ENCODE data around the gene KIF5A. TPM values are rescaled to one million over a fixed set of nuclear protein-coding genes. Genes with fewer than 3 reads are reported as not detected.

The KIF5A gene
- total RNA-seq, 1 donor from 2014 or later, result 1.8 TPM

DNA sequence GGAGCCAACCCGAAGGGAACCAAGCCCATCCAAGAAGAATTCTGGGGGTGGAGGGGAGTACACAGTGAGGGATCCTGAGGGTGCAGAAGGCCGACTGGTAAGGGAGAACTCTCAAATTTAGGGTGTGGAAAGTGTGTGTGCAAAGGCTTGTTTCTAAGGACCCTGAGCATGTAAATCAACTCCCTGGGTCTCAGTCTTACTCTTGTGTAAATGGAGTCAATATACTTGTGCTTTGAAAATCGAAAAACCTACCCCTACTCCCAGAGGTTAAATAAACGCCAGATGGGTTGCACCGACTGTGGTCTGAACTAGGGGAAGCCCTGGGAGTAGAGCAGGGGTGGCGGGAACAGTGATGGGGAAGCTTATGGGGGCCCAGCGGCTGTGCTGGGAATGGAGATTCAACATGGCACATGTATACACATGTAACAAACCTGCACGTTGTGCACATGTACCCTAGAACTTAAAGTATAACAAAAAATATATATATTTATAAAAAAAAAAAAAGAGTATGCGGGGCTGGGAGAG, 77.1 kb downstream of the KIF5A start:
- intact Hi-C loops (cut with micrococcal nuclease), result no loop called here
- H3K4me3 Mint-ChIP-seq, result peak overlapping the region; percentile 45
- no peak overlapping the region for H3K27ac Mint-ChIP-seq
- no peak for DNase-seq
- no peaks in the 10 kb centered on the region for H3K9me3 Mint-ChIP-seq
- H3K4me1 Mint-ChIP-seq, result peaks cover 13% of the 10 kb centered on the region
- H3K36me3 Mint-ChIP-seq (ENCODE audit: low read depth), result peaks cover 3% of the 10 kb centered on the region
- H3K27me3 Mint-ChIP-seq, result peaks cover 94% of the 10 kb centered on the region

DNA sequence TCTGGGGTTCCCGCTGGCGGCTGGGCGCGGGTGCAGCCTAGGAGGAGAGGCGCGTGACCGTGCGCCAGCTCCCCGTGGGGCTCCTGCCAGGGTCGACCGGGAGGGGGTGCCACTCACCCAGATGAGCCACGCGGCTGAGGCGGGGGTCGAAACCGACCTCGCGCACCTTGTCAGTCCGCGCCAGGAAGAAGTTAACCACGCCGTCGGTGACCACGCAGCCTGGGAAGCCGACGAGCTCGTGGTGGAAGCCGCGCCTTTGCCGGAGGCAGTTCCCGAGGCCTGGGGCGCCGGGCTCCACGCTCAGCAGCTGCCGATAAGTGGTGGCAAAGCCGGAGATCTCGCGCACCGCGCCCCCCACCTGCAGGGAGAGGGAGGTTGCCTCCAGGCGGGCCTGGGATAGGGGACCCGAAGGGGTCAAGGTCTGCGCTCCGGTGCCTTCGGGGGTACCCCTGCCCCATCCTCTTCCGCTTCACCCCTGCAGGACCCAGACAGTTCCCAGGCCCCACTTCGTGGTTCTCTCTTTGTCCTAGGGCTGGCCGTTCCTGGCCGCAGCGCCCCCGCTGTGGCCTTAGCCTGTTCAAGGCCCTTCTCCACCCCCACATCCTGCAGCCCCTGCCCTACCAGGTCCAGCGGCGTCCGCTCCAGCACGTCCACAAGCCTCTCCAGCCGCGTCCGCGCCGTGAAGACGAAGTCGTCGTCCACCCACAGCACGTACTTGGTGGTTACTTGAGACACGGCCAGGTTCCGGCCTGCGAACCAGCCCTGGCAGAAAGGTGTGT, 77.8 kb downstream of the KIF5A start:
- H3K27ac Mint-ChIP-seq, result no peak overlapping the region
- DNase-seq, result peak; percentile 76
- peaks cover 90% of the 10 kb centered on the region for H3K27me3 Mint-ChIP-seq
- H3K36me3 Mint-ChIP-seq (ENCODE audit: low read depth), result peaks cover 3% of the 10 kb centered on the region
- H3K4me3 Mint-ChIP-seq, result peak overlapping the region; percentile 58
- no peaks in the 10 kb centered on the region for H3K9me3 Mint-ChIP-seq
- intact Hi-C loops (cut with micrococcal nuclease), result no loop called here
- peaks cover 10% of the 10 kb centered on the region for H3K4me1 Mint-ChIP-seq

DNA sequence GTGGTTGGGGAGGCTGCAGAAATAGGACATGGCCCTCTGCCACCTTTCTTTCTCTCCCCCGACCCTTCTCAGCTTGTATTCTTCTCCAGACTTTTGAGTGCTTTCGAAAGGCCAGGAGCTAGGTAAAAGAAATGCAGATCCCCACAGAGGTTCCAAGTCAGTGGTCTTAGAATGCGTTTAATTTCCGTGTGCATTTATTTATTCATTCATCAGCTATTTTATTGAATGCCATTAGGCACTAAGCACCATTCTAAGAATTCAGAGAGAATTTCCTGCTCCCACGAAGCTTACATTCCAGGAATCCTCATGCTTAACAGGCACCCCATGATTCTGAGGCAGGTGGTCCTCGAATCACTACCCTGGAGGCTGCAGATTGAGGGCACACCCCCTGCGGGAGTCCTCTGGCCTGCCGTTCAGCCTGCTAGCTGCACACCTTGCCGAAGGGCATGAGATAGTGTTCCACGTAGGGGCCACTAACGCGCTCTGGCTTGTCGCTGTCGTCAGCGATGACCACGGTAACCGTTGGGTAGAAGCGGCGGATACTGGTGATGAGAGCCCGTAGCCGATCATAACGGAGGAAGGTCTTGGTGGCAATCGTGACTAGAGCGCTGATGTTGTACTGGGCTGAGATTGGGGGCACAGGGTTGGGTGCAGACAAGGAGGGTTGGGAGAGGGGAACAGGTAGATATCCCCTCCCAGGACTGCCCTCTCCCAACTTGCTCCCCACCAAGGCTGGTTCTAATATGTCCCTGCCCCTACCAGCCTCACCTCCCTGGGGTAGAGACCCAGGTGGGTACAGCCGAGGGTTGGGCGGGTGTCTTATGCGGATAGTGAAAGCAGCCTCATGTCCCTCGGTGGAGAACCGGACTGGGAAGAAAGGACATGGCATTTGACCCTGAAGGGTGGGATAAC, 78.7 kb downstream of the KIF5A start:
- H3K36me3 Mint-ChIP-seq (ENCODE audit: low read depth), result peaks cover 3% of the 10 kb centered on the region
- peak overlapping the region; percentile 50 for H3K4me3 Mint-ChIP-seq
- H3K9me3 Mint-ChIP-seq, result no peaks in the 10 kb centered on the region
- peaks cover 86% of the 10 kb centered on the region for H3K27me3 Mint-ChIP-seq
- intact Hi-C loops (cut with micrococcal nuclease), result no loop called here
- peaks cover 15% of the 10 kb centered on the region for H3K4me1 Mint-ChIP-seq
- DNase-seq, result peak; percentile 48
- no peak overlapping the region for H3K27ac Mint-ChIP-seq

DNA sequence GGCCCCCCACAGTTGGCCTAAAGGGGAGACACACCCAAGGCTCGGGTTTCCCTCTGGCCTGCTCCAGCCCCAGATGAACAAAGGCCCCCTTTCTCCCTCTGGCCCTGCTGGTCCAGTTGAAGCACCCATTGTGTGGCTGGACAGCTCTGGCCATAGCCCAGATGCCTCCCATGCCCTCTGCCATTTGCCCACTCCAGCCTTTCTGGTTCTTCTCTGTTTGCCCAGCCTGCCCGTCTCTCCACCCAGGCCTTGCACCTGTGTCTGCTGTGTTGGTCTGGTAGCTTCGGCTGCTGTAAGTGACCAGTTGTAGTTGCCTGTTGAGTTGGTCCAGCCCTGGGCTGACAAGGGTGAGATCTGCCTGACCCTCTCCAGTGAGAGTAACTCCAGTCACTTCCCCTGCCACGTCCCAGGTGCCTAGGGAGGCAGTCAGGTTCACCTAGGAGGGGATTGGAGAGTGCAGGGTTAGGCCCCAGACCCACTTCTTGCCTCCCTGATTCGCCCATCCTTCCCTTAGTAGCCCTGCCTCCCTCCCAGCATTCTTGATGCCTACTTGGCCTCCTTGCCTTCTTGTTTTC, 80.1 kb downstream of the KIF5A start:
- Mint-ChIP-seq H3K27ac (no peak overlapping the region), H3K27me3 (peaks cover 80% of the 10 kb centered on the region), H3K9me3 (no peaks in the 10 kb centered on the region), H3K4me3 (no peak overlapping the region), H3K4me1 (peaks cover 15% of the 10 kb centered on the region), H3K36me3 (ENCODE audit: low read depth) (peaks cover 3% of the 10 kb centered on the region)
- peak; percentile 54 for DNase-seq
- intact Hi-C loops (cut with micrococcal nuclease), result loop anchor here (5.0 kb wide), 1 partner anchor 62 kb away; the partner anchor contains the start of gene OS9

DNA sequence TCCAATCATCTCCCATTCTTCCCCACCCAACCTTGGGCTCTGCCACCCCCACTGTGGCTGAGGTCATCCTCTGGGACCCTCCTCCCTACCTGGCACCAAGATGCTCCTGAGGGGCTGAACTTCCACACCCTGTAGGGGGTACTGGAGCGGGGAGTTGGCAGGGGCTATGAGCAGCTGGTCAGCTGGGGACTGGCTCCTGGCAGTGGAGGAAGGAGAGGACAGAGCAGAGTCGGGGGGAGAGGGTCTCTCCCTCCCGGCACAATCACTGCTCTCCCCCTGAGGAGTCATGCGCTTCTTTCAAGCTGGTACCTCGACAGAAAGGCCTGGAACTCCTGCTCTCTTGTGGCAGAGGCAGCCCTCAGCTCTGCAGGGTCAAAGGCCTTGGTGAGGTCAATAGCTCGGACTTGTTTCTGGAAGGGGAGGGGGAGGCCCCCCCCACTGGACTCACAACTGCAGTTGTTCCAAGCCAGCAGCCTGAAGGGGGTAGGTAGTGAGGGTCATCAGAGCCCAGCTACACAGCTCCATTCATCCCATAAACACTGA, 81.1 kb downstream of the KIF5A start:
- H3K4me3 Mint-ChIP-seq, result no peak overlapping the region
- intact Hi-C loops (cut with micrococcal nuclease), result loop anchor here (5.0 kb wide), 1 partner anchor 61 kb away; the partner anchor contains the start of gene OS9

DNA sequence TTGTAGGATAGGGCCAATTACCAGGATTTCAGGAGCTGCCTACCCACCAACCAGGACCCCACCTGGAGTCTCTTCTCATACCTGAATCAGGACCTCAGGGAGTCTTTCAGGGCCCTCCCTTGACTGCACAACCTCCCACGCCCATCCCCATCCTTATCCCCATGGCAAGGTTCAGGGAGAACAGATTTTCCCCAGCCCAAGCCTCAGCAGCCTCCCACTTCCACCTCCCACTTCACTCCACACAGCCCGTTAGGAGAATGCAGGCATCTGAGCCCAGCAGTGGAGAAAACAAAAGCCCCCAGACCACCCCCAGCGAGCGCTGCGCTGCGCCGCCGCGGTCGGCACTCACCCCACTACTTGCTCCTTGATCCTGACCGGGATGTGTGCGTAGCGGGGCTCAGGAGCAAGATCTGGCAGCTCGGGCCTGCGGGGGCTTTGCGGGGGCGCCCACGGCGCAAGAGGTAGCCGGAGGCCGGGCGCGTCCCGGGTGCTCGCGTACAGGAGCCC, 81.8 kb downstream of the KIF5A start:
- peaks cover 65% of the 10 kb centered on the region for H3K27me3 Mint-ChIP-seq
- H3K4me3 Mint-ChIP-seq, result peak overlapping the region; percentile 84

More for the DNA sequence above, 81.1 kb downstream of the KIF5A start:
- peak; percentile 50 for DNase-seq
- H3K27ac Mint-ChIP-seq, result no peak overlapping the region
- peaks cover 15% of the 10 kb centered on the region for H3K4me1 Mint-ChIP-seq
- peaks cover 3% of the 10 kb centered on the region for H3K36me3 Mint-ChIP-seq (ENCODE audit: low read depth)
- peaks cover 71% of the 10 kb centered on the region for H3K27me3 Mint-ChIP-seq
- no peaks in the 10 kb centered on the region for H3K9me3 Mint-ChIP-seq

DNA sequence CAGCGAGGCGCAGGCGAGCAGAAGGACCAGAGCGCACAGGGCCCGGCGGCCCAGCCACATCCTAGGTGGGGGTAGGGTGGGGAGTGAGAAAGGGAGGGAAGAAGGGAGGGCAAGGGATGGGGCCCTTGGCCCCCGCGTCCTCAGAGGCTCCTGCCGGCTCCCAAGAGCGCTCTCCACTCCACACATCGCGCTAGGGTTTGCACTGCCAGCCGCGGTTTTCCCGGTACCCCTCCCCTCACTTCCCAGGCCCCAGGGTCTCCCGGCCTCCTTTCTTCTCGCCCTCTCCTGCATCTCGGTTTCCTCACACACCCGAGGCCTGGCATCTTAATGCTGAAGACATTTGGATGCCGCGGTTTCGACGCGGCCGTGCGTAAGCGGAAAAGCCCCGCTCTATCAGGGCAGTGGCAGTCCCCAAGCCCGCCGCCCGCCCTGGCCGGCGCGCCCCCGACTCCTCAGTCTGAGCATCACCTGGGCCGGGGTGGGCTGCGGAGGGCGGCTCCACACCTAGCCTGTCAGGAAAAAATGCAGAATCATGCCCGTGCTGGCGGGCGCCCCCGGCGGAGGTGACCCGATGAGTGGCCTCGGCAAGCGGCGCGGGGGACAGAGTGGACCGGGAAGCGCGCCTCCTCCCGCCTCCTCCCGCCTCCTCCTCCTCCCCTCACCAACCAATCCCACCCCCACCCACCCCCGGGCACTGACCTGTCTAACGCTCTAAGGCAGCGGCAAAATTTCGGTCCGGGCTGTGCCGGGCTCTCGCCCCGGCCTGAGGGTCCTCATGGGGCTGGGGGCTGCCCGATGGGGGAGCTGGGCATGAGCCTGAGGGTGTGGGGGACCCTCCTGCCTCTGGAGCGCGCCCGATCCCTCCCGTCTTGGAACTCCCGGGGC, 82.5 kb downstream of the KIF5A start:
- no peaks in the 10 kb centered on the region for H3K9me3 Mint-ChIP-seq
- peaks cover 11% of the 10 kb centered on the region for H3K4me1 Mint-ChIP-seq
- peaks cover 3% of the 10 kb centered on the region for H3K36me3 Mint-ChIP-seq (ENCODE audit: low read depth)
- H3K27ac Mint-ChIP-seq, result no peak overlapping the region
- DNase-seq, result peak; percentile 76
- peak overlapping the region; percentile 84 for H3K4me3 Mint-ChIP-seq
- intact Hi-C loops (cut with micrococcal nuclease), result loop anchor here (2.0 to 5.0 kb wide), 3 partner anchors 42 to 112 kb away; partner anchors contain the start of genes OS9, PIP4K2C and TSPAN31
- peaks cover 61% of the 10 kb centered on the region for H3K27me3 Mint-ChIP-seq

More for the DNA sequence above, 81.8 kb downstream of the KIF5A start:
- Mint-ChIP-seq H3K4me1 (peaks cover 15% of the 10 kb centered on the region), H3K27ac (no peak overlapping the region), H3K36me3 (ENCODE audit: low read depth) (peaks cover 3% of the 10 kb centered on the region), H3K9me3 (no peaks in the 10 kb centered on the region)
- no peak for DNase-seq
- intact Hi-C loops (cut with micrococcal nuclease), result loop anchor here (2.0 to 5.0 kb wide), 3 partner anchors 41 to 113 kb away; partner anchors contain the start of genes OS9, PIP4K2C and TSPAN31

DNA sequence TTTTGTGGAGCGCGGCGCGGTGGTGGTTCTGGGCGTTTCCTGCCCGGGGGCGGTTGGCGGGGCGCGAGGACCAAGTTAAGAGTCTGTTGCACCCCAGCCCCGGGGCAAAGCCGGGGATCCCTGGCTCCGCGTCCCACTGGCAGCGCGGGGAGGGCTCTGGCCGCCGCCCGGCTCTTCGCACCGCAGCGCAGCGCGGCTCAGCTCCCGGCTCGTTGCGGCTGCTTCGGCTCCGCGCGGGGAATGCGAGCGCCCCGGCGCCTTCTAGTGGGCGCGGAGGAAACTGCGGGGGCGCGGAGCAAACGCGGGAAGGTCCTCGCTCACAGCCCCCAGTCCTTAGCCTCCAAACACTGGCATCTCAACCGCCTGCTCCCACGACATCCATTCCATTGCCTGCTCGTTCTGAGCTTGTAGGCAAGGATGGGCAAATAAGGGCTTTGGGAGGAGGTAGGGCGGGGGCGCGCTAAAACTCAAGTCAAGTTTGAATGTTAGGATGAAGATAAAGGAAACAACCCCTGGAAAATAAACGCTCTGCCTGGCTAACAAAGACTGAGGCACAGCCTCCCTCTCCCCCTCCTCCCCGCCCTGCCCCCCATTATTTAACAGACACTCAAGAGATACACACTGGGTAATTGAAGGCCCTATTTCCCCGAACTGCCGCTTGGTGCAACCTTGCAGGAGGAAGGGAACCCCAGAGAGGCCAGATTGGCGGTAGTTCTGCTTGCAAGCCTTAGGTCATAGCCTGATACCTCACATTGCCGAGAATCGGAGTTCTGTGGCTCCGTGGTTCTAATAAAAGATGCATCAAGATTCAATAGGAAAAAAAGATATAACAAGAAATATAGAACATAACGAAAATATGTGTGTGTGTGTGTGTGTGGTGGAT, 83.4 kb downstream of the KIF5A start, which contains the start of gene B4GALNT1:
TSS of gene B4GALNT1 (minus strand) at position 244 of the 883 bp plus-strand sequence. CDS start 1,069 bp downstream, outside the sequence.
- intact Hi-C loops (cut with micrococcal nuclease), result loop anchor here (2.0 to 5.0 kb wide), 3 partner anchors 42 to 112 kb away; partner anchors contain the start of genes OS9, PIP4K2C and TSPAN31
- peaks cover 57% of the 10 kb centered on the region for H3K27me3 Mint-ChIP-seq

More for the DNA sequence above, 83.4 kb downstream of the KIF5A start, which contains the start of gene B4GALNT1:
- Mint-ChIP-seq H3K27ac (no peak within 1 kb of the TSS), H3K4me1 (peaks cover 8% of the 10 kb centered on the region), H3K4me3 (peak within 1 kb of the TSS; percentile 84), H3K9me3 (no peaks in the 10 kb centered on the region), H3K36me3 (ENCODE audit: low read depth) (peaks cover 3% of the 10 kb centered on the region)
- DNase-seq, result peak; percentile 92

Other genes with a start within 250 kb of the KIF5A start
- gene R3HDM2, start 119.0 kb upstream of the KIF5A start, total RNA-seq, result 42.7 and 45.8 TPM in 2 replicates
- gene INHBC, start 115.3 kb upstream of the KIF5A start, total RNA-seq, result 0.12 TPM in 1 of 2 replicates, not detected in the other
- 0.07 TPM in 1 of 2 replicates, not detected in the other for gene INHBE, start 94.7 kb upstream of the KIF5A start, total RNA-seq
- 0.96 and 1.2 TPM in 2 replicates for gene GLI1, start 90.3 kb upstream of the KIF5A start, total RNA-seq
- gene ARHGAP9, start 70.2 kb upstream of the KIF5A start, total RNA-seq, result 102 and 103 TPM in 2 replicates
- gene MARS1, start 62.0 kb upstream of the KIF5A start, total RNA-seq, result 307 and 316 TPM in 2 replicates
- gene DDIT3, start 29.5 kb upstream of the KIF5A start, total RNA-seq, result 15.3 and 16.7 TPM in 2 replicates
- gene MBD6, start 27.2 kb upstream of the KIF5A start, total RNA-seq, result 67.5 and 67.8 TPM in 2 replicates
- 78.9 and 80.9 TPM in 2 replicates for gene DCTN2, start 2.9 kb upstream of the KIF5A start, total RNA-seq
- gene PIP4K2C, start 41.1 kb downstream of the KIF5A start, total RNA-seq, result 21.5 and 23.0 TPM in 2 replicates
- gene DTX3, start 54.8 kb downstream of the KIF5A start, total RNA-seq, result 15.9 and 18.3 TPM in 2 replicates
- gene ARHGEF25, start 61.4 kb downstream of the KIF5A start, total RNA-seq, result 1.6 and 1.7 TPM in 2 replicates
- gene B4GALNT1, start 83.2 kb downstream of the KIF5A start, total RNA-seq, result 4.6 and 5.7 TPM in 2 replicates
- 84.3 and 92.6 TPM in 2 replicates for gene OS9, start 144.1 kb downstream of the KIF5A start, total RNA-seq
- 27.1 and 28.2 TPM in 2 replicates for gene AGAP2, start 188.7 kb downstream of the KIF5A start, total RNA-seq
- 19.2 and 19.4 TPM in 2 replicates for gene TSPAN31, start 195.0 kb downstream of the KIF5A start, total RNA-seq
- 240 and 248 TPM in 2 replicates for gene CDK4, start 202.3 kb downstream of the KIF5A start, total RNA-seq
- gene MARCHF9, start 205.1 kb downstream of the KIF5A start, total RNA-seq, result 21.6 and 22.7 TPM in 2 replicates
- gene CYP27B1, start 217.0 kb downstream of the KIF5A start, total RNA-seq, result 12.3 and 12.7 TPM in 2 replicates
- gene METTL1, start 222.1 kb downstream of the KIF5A start, total RNA-seq, result 72.2 and 79.8 TPM in 2 replicates
- 5.2 and 6.1 TPM in 2 replicates for gene EEF1AKMT3, start 222.6 kb downstream of the KIF5A start, total RNA-seq
- gene TSFM, start 232.7 kb downstream of the KIF5A start, total RNA-seq, result 62.5 and 64.3 TPM in 2 replicates

All from activated CD4-positive, alpha-beta T cell treated with anti-CD3 and anti-CD28 coated beads, Interleukin-2, amount 10 ng/mL, durations not matched to agents 24 days and 14 days (primary cell).